Activated CD4-positive, CD25-positive, alpha-beta regulatory T cell treated with anti-CD3 and anti-CD28 coated beads, Interleukin-2, amount 50 U/mL, for 24 hours (primary cell): ENCODE data around the gene MLPH.

ENCODE experiments used
- ATAC-seq, 2 donors: fragments of 150-1000 bp; cut with Tn5 transposase; one replicate each; pipeline ENCODE4 v1.10.0; 2021; ENCODE audit warnings: mild to moderate bottlenecking in 1 of 2, moderate library complexity in 1 of 2

Gene MLPH, protein sequence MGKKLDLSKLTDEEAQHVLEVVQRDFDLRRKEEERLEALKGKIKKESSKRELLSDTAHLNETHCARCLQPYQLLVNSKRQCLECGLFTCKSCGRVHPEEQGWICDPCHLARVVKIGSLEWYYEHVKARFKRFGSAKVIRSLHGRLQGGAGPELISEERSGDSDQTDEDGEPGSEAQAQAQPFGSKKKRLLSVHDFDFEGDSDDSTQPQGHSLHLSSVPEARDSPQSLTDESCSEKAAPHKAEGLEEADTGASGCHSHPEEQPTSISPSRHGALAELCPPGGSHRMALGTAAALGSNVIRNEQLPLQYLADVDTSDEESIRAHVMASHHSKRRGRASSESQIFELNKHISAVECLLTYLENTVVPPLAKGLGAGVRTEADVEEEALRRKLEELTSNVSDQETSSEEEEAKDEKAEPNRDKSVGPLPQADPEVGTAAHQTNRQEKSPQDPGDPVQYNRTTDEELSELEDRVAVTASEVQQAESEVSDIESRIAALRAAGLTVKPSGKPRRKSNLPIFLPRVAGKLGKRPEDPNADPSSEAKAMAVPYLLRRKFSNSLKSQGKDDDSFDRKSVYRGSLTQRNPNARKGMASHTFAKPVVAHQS

DNA sequence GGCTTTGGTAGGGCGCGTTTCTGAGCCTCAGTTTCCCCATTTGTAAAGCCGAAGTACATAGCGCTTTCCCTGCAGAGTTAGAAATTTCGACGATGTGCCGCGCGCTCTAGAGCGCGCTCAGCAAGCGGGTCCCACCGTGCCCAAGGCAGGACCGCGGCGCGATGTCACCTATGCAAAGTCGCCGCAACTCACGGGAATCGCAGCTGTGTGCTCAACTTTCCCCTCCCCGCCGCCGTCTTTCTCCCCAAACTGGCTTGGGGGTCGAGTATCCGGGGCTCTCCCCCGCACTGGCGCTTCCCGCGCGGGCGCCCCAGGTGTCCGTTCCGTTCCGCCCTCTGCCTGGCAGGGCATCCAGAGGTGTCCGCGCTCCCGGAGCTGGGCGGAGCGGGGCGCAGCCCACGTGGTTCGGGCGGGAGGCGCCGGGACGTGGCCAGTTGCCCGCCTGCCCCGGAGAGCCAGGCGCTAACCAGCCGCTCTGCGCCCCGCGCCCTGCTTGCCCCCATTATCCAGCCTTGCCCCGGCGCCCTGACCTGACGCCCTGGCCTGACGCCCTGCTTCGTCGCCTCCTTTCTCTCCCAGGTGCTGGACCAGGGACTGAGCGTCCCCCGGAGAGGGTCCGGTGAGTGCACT is at the start of gene MLPH:
Gene MLPH, plus strand, starts transcription at position 433 of the 630 bp plus-strand sequence. CDS start 6,176 bp downstream, outside the sequence.
- ATAC-seq: no peak

DNA sequence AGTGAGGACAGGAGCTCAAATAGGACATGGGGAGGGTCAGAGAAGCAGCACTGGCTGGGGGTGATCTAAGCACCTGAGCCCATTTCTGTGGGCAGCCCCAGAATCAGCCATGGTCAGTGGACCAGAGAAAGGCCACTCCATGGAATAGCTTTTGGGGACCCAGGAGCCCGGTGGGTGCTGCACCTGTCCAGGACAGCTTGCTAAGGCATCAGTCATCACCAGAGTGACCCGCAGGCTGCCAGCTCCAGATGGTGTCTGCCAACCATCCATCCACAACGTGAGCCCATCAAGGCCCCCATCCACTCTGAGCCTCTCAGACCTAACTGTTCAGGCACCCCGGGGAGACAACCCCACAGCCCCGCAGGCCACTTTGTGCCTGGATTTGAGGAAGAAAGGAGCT is 49.5 kb upstream of the MLPH start:
- ATAC-seq: no peak

DNA sequence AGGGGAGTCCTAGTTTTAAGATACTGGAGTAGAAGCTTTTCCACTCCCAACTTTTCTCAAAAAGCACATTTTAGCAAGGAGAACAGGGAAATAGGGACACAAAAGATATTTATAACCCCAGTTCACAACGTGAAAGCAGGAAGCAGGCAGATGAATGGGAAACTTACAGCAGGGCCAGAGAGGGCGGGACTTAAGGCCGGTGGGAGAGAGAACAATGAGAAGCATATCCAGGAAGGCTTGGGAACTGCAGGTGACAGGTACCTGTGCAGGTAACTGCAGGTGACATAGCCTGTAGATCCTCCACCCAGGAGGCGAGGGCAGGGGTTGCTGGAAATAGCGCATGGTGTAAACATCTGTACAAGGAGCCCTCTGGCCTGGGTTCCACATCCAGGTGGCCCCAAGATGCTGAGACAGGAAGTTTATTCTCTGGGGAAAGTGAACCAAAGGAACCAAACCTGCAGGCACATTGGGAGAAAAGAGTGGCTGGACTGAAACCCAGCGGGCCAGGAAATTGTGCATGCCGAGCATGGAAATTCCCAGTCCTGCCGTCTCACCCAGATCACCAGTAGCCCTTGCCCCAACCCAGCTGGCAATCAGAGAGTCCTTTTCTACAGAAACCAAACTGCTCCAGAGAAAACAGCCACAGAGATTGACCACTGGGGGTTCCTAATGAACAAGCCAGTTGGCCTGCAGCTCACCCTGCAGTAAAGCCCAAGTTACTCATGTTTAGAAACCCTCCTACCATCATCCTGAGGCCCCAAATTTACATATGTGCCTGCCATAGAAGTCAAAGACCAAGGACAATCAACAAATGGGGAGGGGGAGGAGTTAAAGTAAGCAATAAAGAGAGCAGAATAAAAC is 48.7 kb upstream of the MLPH start:
- ATAC-seq: no peak

DNA sequence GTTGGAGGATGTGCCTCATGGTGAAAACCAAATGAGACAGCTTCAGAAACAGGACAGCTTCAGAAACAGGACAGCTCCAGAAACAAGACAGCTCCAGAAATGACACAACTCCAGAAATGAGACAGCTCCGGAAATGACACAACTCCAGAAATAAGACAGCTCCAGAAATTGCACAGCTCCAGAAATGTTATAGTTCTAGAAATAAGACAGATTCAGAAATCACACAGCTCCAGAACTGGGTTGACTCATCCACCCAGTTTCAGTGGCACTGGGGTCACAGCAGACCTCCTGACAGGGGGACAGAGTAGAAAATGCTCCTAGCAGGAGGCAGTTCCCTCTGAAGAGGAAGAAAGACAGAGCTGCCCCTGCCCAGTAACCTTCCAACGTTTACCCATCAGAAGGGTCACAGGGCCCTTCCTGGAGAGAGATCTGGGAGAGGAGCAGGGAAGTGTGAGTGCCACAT is 46.2 kb upstream of the MLPH start:
- peak; percentile 85 to 87 for ATAC-seq

DNA sequence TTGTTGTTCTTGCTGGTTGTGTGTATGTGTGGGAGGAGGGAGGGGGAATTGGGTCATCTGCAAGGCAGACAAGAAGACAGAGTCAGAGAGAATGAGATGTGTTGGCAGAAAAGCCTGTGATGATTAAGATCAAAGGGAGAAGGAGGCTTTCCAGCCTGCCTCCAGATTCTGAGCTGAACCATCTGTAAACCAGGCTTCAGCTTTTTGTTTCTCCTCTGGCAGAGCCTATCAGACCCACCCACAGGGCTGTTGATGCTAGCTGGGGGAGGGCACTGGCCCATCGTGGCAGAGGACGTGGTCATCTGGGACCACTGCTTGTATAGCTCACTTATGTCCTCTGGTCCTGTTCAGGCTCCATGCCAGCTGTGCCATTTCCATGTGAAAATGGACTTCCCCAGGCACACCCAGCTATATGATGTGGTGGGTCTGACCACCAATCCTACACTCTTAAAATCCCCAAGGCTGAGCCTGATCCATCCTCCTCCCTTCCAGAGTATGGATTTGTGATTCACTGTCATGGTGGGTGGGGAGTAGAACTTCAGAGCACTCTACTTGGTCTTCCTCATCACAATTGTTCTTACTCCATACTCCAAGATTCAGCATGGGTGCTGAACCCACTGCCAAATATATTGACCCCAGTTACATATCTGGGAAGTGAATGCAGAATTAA is 45.3 kb upstream of the MLPH start:
- peak; percentile 72 to 74 for ATAC-seq

DNA sequence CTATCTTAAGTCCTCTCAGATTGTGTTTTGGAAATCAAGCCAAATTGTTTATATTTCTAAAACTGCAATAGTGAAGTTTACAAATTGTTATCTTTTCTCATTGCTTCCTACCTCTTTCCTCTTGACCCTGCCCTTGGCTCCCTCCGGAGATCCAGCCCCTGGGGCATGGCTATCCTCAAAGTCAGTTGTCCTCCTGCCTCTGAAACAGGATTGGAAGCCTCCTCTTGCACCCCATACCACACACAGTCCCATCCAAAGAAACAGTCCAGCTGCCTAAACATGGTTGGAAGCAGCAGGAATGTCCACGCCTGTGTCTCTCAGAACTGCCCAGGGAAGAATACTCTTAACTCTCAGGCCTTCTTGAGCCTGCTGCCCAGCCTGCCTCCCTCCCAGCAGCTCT is 43.0 kb upstream of the MLPH start:
- ATAC-seq: no peak

DNA sequence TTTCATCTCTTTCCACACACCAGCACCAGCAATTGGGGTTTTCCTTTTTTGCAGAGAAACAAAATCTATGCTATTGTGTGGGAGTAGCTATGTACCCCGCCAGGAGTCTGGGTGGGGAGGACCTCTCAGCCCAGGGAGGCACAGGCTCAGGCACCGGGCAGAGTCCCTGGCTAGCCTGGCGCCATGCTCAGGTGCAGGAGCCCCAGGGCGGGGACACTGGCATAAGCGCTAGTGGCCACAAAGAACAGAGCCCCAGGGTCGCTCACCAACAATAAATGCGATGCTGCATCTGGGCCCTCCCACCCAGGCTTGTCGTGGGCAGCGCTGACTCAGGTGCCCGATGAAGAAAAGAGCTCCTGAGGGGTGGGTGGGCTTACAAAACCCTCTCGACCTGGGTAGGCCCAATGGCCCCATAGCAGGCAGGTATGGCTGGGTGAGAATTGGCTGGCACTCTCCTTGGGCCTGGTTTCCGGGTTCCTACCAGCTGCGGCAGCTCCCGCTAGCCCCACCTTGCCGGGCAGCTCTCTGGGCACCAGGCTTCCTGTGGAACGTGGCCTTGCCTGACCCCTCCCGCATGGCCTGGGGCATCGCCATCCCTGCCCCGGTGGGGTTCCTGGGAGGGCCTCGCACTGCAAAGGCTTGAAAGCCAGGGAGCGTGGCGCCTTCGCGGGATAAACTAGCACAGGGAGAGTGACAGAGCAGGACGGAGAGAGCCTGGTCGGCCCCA is 41.3 kb upstream of the MLPH start:
- no peak for ATAC-seq

DNA sequence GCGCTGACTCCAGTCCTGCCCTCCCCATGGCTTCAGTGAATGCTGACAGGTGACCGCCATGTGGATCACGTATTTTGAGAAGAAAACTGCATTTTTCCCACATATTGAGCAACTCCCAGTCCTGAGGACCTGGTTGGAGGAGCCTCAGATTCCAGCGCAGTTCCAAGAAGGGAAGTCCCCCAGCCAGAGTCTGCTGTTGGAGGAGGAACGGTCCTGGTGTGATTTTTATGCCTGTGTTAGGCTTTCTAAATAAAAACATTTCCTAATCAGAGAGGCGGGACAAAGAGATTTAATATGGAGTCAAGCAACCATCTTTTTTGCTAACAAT is 40.7 kb upstream of the MLPH start:
- ATAC-seq: no peak

DNA sequence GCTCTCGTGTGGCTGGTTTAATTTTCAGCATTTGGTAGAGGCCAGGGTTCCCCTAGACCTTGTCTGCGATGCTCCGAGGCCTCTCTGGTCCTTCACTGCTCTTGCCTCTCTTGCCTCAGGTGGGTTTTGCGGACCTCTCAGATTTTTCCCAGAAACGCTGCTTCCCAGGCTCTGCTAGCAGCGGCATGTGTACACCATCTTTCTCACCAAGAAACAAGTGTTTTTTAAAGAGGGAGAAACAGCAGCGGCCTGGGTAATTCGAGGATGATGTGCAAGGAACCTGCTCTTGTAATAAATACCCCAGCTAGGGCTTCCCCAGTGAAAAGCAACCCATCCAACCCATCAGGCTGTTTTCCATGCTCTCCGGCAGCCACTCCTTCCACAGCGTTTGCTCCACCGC is 39.6 kb upstream of the MLPH start:
- no peak for ATAC-seq

DNA sequence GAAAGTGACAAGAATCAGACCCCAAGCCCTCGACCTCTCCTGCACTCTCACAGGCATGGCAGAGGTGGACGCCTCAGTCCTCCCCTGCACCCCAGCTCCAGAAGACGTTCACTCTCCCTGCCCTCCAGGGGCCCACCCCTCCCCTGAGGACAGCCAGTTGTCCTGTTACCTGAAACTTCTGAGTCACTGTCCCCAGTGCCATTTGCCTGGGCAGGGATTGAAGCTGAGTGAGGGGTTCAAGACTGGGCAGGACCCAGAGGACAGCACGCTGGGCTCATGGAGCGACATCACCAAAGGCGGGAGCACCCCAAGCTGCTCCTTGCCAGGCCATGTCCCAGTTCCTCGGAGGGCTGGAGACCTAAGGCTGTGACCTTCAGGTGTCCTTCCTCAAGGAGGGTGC is 38.9 kb upstream of the MLPH start:
- ATAC-seq: no peak

DNA sequence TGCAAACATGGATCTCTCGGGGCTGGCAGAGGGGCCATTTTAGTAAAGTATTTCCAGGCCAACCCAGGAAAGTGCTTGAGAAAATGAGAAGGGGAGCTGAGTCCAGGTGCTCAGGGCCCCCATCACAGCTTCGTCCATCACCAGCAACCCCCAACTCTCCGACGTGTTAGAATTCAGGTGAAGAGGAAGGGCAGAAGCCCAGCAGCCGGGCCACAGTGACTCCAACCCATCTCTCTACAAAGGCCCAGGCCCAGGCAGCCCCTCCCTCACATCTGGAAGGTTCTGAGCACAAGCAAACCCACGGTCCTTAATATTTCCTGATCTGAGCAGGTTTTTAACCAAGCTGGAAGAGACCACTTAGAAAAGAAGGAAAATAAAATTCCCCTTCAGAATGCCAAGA is 38.4 kb upstream of the MLPH start:
- no peak for ATAC-seq

DNA sequence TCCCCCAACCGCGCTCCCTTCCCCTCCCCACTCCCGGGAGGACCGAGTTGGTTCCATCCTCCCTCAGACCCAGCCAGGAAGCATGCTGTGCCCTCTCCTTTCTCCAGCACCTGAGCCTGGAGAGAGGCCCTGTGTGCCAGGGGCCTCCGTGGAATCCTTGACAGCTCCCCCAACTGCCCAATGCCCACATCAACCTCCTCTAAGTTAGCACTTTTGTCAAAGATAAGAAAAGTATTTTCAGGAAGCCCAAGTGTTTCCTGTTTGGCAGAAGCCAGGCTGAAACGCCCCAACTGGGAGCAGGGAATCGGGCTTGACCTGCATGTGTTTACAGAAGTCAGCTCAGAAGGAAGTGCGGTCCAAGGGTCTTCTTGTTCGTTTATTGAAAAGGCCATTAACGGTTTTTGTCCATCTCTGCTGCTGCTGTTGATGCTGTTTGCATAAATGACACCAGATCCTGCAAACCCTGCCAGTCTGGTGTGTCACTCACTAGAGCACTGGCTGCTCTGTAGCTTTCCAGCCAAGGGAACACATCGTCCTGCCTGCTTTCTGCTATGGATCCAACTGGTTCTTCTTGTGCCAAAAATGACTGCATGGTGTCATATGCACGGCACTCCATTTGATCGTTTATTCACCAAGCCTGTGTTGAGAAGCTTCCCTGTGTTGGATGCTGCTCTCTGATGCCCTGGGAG is 37.7 kb upstream of the MLPH start:
- no peak for ATAC-seq

DNA sequence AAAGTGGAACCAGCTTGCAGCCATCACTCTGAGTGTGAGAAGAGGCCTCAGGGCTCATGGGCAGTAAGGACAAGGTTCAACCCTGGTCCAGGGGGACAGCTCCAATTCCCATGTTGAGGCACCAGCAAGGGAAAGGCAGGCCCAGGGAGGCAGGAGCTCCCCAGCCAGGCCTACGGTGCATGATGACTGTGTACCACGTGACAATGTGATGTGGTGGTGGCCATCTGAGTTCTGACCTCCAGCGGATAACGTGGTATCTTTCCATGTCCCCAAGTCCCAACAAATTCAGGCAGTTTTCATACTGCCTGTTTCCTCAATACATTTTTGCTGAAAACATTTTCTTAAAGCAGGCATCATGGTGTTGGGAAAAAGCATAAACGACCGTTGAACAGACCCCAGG is 36.9 kb upstream of the MLPH start:
- no peak for ATAC-seq

DNA sequence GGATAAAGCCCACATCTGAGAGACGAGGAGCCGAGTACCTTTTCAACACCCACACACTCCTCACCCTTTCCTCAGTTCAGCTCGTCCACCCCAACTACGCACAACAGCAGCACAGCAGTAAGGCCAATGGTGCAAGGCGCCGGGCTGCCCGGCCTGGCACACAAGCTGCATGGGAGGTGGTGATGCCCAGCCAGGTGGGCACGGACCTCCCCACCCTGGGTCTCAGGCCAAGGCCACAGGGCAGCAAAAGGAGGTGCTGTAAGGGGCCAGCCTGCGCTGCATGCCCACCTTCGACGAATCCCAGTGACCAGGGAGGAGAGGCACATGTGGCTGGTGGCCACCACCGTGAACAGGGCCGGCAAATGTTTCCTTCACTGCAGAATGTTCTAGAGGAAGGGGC is 36.5 kb upstream of the MLPH start:
- no peak for ATAC-seq

DNA sequence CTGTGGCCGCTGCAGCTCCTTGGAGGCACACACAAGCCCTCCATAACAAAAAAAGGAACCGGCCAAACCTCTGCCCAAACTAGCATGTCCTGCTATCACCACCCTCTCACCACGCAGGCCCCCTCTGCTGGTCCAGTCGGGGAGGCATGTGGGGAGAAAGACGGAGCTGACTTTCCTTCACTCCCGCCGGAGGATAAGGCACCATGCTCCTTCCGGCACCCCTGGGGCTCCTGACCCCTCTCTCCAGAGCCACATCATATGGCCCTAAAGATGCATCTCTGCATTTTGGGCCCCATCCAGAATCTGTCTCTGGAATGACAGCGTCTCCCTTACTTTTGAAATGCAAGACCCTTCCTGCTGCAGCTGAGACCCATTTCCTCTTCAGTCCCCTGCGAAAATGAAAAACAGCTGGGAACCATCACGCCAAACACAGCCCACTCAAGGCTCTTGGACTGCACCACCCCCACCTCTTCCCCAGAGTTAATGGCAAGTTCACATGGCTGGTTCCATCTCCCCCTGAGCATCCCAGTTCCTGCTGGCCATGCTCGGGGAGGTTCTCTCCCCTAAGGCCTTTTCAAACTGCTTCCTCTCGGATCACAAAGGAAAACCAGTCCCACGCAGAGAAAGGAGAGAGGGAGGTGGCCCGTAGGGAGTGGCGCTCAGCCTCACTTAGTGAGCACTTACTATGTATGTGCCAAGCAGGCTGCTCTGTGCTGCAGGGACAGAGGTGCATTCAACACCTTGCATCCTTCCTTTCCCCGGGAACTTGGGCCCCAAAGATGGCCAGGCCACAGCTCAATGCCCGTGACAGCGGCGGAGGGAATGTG is 35.2 kb upstream of the MLPH start:
- ATAC-seq: no peak

DNA sequence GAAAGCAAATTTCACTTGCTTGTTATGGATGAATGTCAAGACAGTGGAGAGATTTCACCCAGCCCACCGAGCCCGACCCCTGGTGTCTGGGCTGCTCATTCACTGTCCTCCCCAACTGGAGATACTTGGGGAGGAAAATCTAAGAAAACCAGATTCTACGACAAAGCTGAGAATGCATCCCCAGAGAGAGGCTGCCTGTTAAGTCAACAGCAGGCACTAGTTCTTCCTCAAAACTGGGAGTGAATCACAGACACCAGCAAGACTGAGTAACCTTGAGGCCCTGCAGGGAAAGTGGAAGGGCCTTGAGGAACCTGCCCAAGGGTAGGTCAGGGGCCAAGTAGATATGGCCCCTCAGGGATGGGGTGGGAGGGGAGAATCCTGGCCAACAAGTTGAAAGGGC is 34.2 kb upstream of the MLPH start:
- ATAC-seq: no peak

DNA sequence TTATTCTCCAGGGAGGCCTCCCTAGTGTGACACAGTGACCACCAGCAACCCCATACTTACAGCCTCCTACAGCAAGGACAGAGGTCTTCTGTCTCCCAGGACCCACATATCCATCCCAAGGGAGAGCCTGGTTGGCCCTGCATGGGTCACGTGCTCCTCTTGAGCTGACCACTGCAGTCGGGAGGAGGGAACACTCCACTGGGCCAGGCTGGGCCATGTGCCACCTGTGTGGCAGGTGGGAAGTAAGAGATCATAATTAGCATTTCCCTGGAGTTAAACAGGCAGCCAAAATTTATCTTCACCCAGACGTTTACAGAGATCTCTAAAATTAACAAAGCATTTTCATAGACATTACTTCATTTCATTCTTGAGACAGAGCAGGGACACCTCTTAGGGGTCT is 33.4 kb upstream of the MLPH start:
- no peak for ATAC-seq

DNA sequence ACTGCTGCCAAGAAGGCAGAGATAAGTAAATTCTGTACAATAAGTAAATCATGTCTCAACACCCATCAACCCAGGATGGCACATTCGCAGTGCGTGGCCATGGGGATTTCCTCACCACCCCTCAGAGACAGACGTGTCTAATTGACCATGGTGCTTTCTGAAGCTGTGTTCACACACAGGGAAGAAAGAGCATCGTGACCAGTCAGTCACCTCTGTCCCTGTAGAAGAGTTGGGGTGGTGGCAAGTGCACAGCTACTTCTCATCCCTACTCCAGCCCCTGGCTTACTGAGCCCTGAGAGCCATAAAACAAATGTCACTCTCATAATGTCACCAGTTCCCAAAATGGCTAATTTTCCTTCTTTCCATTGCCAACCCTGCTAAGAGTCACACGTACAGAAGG is 31.3 kb upstream of the MLPH start:
- ATAC-seq: no peak

DNA sequence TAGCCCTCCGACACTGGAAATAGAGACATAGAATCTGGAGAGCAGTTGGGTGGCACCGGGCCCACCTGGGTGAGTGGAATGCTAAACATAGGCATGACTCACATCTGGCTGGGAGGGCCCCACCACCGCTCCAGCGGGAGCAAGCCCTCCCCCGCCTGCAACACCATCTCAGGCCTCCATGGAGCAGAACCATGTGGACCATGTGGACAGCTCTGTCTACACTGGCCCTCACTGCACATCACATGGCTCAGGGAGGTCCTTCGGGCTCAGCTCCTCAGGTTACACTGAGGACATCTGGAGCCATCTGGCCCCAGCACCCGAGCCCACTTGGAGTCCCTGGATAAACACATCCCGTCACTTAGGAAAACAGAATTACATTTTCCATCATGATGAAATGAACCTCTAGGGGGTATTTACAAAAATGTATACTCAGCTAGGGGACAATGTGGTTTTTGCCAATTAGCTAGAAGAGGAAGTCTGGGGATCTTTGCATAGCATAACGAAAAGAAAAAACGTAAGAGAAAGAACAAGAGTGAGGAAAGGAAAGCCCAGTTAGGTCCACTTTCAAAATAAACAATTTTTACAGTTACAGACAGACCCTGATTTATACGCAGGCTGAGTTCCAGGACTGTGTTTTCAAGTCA is 30.7 kb upstream of the MLPH start:
- ATAC-seq: no peak
